Left cardiac atrium (tissue), 4 donors: ENCODE results near the gene PLXNB1. TPM values are rescaled to one million over a fixed set of nuclear protein-coding genes. Genes with fewer than 3 reads are reported as not detected.
A peak's percentile ranks its signal among the peaks of the same experiment; 100 is the strongest.
"Not testable (repeated sequence)": the region's sequence is repeated elsewhere in the genome, so short reads cannot be mapped to it uniquely, and the experiment has no call there.

Experiments used
- ATAC-seq, 2 donors: fragments of 200-7000 bp; cut with Tn5 transposase; one replicate each; pipeline ENCODE4 v1.9.1; 2020; ENCODE audit warnings: mild to moderate bottlenecking in 2 of 2, moderate library complexity in 2 of 2
- DNase-seq: peaks from one replicate; pipeline ENCODE4 v3.0.0-alpha.2; 2020
- intact Hi-C, 2 donors: fragments of 100-400 bp; cut with DNase I; formaldehyde crosslinking; loops; one replicate each; pipeline versions ENCODE4 v1.14.1 to v1.15.1; 2022 to 2023
- long read RNA-seq: library from polyadenylated mRNA; unstranded; transcript quantifications from one replicate; pipeline ENCODE4 v2.0.0, GENCODE V29; 2021
- total RNA-seq, 2 donors: library from RNA; stranded (reverse); fragmentation: NEBNext Ultra II Directional; extraction: Animal tissue kit (Norgen Biotek cat#: 25700); gene quantifications; one replicate each; pipeline ENCODE4 v1.2.1, GENCODE V29; 2021
- donor health status: DM: no; HTN: yes; CAD: no.
- donor health status: DM: no; HTN: yes; CAD: no; lungs with severe emphysema.
- donor health status: DM: yes; HTN: yes; CAD: no.
- donor health status: Dilated cardiomyopathy.

The PLXNB1 gene
- 10 to 100 TPM; 43.3 to 55.0 TPM for total RNA-seq
- long read RNA-seq, partial matches to known transcripts, result 27 of 35 reads
- long read RNA-seq, other reads (novel, unspliced or antisense), result 8 of 35 reads

- DNase-seq, result peak; percentile 66
- peak; percentile 21 to 30 for ATAC-seq
- intact Hi-C loops, result no loop called here
These were observed at the start of gene PLXNB1 for GRCh38 chr3:48429960-48430707. TSS of gene PLXNB1 (minus strand) at chr3:48430086. CDS start at chr3:48424611, 5,475 bp downstream.

- peak; percentile 13 to 56 for ATAC-seq
- intact Hi-C loops, result no loop called here
- no peak for DNase-seq
These were observed 49.0 kb upstream of the PLXNB1 start for GRCh38 chr3:48478626-48479555.

- no peak for DNase-seq
- no peak for ATAC-seq
These were observed 48.2 kb upstream of the PLXNB1 start for GRCh38 chr3:48477959-48478520.

GRCh38 chr3:48476426-48477053 is 46.7 kb upstream of the PLXNB1 start:
- ATAC-seq (no peak), DNase-seq (no peak)
- intact Hi-C loops, result no loop called here

More at GRCh38 chr3:48477959-48478520, 48.2 kb upstream of the PLXNB1 start:
- intact Hi-C loops, result no loop called here

GRCh38 chr3:48475188-48475587 is 45.3 kb upstream of the PLXNB1 start:
- ATAC-seq (no peak), DNase-seq (no peak)
- intact Hi-C loops, result no loop called here

GRCh38 chr3:48474619-48475018 is 44.7 kb upstream of the PLXNB1 start:
- DNase-seq (no peak), ATAC-seq (no peak)
- intact Hi-C loops, result no loop called here

- ATAC-seq, intact Hi-C loops, DNase-seq: not testable (repeated sequence)
These were observed 44.1 kb upstream of the PLXNB1 start for GRCh38 chr3:48474031-48474430.

- ATAC-seq, result no peak
- intact Hi-C loops, result no loop called here
- no peak for DNase-seq
These were observed 43.7 kb upstream of the PLXNB1 start for GRCh38 chr3:48473617-48473952.

- ATAC-seq (peak; percentile 94), DNase-seq (peak; percentile 95)
- intact Hi-C loops, result no loop called here
These were observed 43.2 kb upstream of the PLXNB1 start for GRCh38 chr3:48472923-48473616.

- DNase-seq, result no peak
These were observed 42.7 kb upstream of the PLXNB1 start for GRCh38 chr3:48472673-48472922.

GRCh38 chr3:48470286-48470685 is 40.4 kb upstream of the PLXNB1 start:
- no peak for DNase-seq
- intact Hi-C loops, result no loop called here

More at GRCh38 chr3:48472673-48472922, 42.7 kb upstream of the PLXNB1 start:
- intact Hi-C loops, result no loop called here
- peak in 1 of 2 donors; percentile 55 for ATAC-seq

GRCh38 chr3:48469046-48469915 is 39.4 kb upstream of the PLXNB1 start:
- ATAC-seq (no peak), DNase-seq (no peak)
- intact Hi-C loops, result loop anchor here in 1 of 2 donors (5.0 kb wide), 1 partner anchor 33 kb away; the partner anchor contains the start of gene SHISA5

More at GRCh38 chr3:48470286-48470685, 40.4 kb upstream of the PLXNB1 start:
- no peak for ATAC-seq

GRCh38 chr3:48468329-48468731 is 38.4 kb upstream of the PLXNB1 start:
- intact Hi-C loops, result loop anchor here in 1 of 2 donors (5.0 kb wide), 1 partner anchor 34 kb away; the partner anchor contains the start of gene SHISA5
- DNase-seq (no peak), ATAC-seq (no peak)

- intact Hi-C loops, result loop anchor here in 1 of 2 donors (5.0 kb wide), 1 partner anchor 35 kb away; the partner anchor contains the start of gene SHISA5
- ATAC-seq (no peak), DNase-seq (no peak)
These were observed 37.8 kb upstream of the PLXNB1 start for GRCh38 chr3:48467473-48468267.

- ATAC-seq, result no peak
- intact Hi-C loops, result loop anchor here in 1 of 2 donors (5.0 kb wide), 1 partner anchor 35 kb away; the partner anchor contains the start of gene SHISA5
- no peak for DNase-seq
These were observed 37.2 kb upstream of the PLXNB1 start for GRCh38 chr3:48467110-48467454.

GRCh38 chr3:48466386-48467109 is 36.7 kb upstream of the PLXNB1 start:
- intact Hi-C loops, result loop anchor here in 1 of 2 donors (5.0 kb wide), 1 partner anchor 36 kb away; the partner anchor contains the start of gene SHISA5
- ATAC-seq, result peak; percentile 2 to 9
- no peak for DNase-seq
